GM21390 (cell line): ENCODE data around the gene FAM9A.
"Not testable (repeated sequence)": the region's sequence is repeated elsewhere in the genome, so short reads cannot be mapped to it uniquely, and the experiment has no call there.

Experiments
- ATAC-seq: cut with Tn5 transposase; IDR thresholded peaks from one replicate; pipeline ENCODE4 v1.9.1; 2021; ENCODE audit not compliant: unreplicated experiment

The FAM9A gene

GRCh38 chrX:8805046-8805445, 3.9 kb upstream of the FAM9A start:
- ATAC-seq, result no peak

GRCh38 chrX:8803326-8803725, 2.1 kb upstream of the FAM9A start:
- no peak for ATAC-seq

GRCh38 chrX:8800351-8800750, 832 bp downstream of the FAM9A start:
- ATAC-seq, result not testable (repeated sequence)

- not testable (repeated sequence) for ATAC-seq
Measured at GRCh38 chrX:8799281-8799680, 1.9 kb downstream of the FAM9A start.

GRCh38 chrX:8798702-8799101, 2.5 kb downstream of the FAM9A start:
- ATAC-seq, result not testable (repeated sequence)

GRCh38 chrX:8787119-8787518, 14.1 kb downstream of the FAM9A start:
- ATAC-seq, result not testable (repeated sequence)

- no peak for ATAC-seq
Measured at GRCh38 chrX:8784162-8784561, 17.0 kb downstream of the FAM9A start.

GRCh38 chrX:8783714-8784098, 17.5 kb downstream of the FAM9A start:
- ATAC-seq, result no peak

GRCh38 chrX:8783097-8783713, 18.0 kb downstream of the FAM9A start:
- no peak for ATAC-seq

GRCh38 chrX:8782595-8782994, 18.6 kb downstream of the FAM9A start:
- ATAC-seq, result no peak

- not testable (repeated sequence) for ATAC-seq
Measured at GRCh38 chrX:8781921-8782320, 19.3 kb downstream of the FAM9A start.

GRCh38 chrX:8773117-8773516, 28.1 kb downstream of the FAM9A start:
- no peak for ATAC-seq

GRCh38 chrX:8760021-8760420, 41.2 kb downstream of the FAM9A start:
- no peak for ATAC-seq

- ATAC-seq, result not testable (repeated sequence)
Measured at GRCh38 chrX:8758706-8759105, 42.5 kb downstream of the FAM9A start.

GRCh38 chrX:8757609-8758389, 43.4 kb downstream of the FAM9A start:
- ATAC-seq, result not testable (repeated sequence)

GRCh38 chrX:8755813-8756212, 45.4 kb downstream of the FAM9A start:
- ATAC-seq, result no peak

GRCh38 chrX:8755116-8755515, 46.1 kb downstream of the FAM9A start:
- ATAC-seq, result no peak

GRCh38 chrX:8749697-8750096, 51.5 kb downstream of the FAM9A start:
- no peak for ATAC-seq

GRCh38 chrX:8748855-8749254, 52.3 kb downstream of the FAM9A start:
- ATAC-seq, result no peak

GRCh38 chrX:8743126-8743732, 58.0 kb downstream of the FAM9A start:
- ATAC-seq, result no peak

- ATAC-seq, result no peak
Measured at GRCh38 chrX:8741981-8742380, 59.2 kb downstream of the FAM9A start.
